Endothelial cell (in vitro differentiated cells): ENCODE results near the gene ERICH4. TPM values are rescaled to one million over a fixed set of nuclear protein-coding genes. Genes with fewer than 3 reads are reported as not detected.
A peak's percentile ranks its signal among the peaks of the same experiment; 100 is the strongest.

Source experiments
- DNase-seq: peaks from one replicate; pipeline ENCODE4 v3.0.0; 2021; ENCODE audit warnings: low spot score
- H3K27ac Mint-ChIP-seq: one replicate; pipeline ENCODE4 v1.8.0; 2021; ENCODE audit warnings: mixed read lengths, inconsistent platforms; ENCODE audit not compliant: unreplicated experiment
- H3K27me3 Mint-ChIP-seq: one replicate; pipeline ENCODE4 v1.8.0; 2021; ENCODE audit warnings: mild to moderate bottlenecking, moderate library complexity, mixed read lengths, inconsistent platforms; ENCODE audit not compliant: unreplicated experiment
- H3K36me3 Mint-ChIP-seq: one replicate; pipeline ENCODE4 v1.8.0; 2021; ENCODE audit warnings: mild to moderate bottlenecking, low read depth, mixed read lengths, inconsistent platforms; ENCODE audit not compliant: unreplicated experiment
- H3K4me1 Mint-ChIP-seq: one replicate; pipeline ENCODE4 v1.8.0; 2021; ENCODE audit warnings: mild to moderate bottlenecking, mixed read lengths, inconsistent platforms; ENCODE audit not compliant: unreplicated experiment
- H3K4me3 Mint-ChIP-seq: one replicate; pipeline ENCODE4 v1.8.0; 2021; ENCODE audit warnings: mild to moderate bottlenecking, mixed read lengths, inconsistent platforms; ENCODE audit not compliant: unreplicated experiment
- H3K9me3 Mint-ChIP-seq: one replicate; pipeline ENCODE4 v1.8.0; 2021; ENCODE audit warnings: mixed read lengths, inconsistent platforms; ENCODE audit not compliant: unreplicated experiment
- total RNA-seq: library from RNA; stranded (reverse); fragmentation: NEBNext Ultra II Directional; extraction: Animal tissue kit (Norgen Biotek cat#: 25700); gene quantifications from one replicate; pipeline ENCODE4 v1.2.1, GENCODE V29; 2021; ENCODE audit not compliant: unreplicated experiment
- TF ChIP-seq, protein P1 (sequence below): fragments of 200-600 bp; sonication (generic); IDR thresholded peaks from one replicate; pipeline ENCODE4 v1.5.0; 2021; ENCODE audit warnings: antibody characterized with exemption; ENCODE audit not compliant: unreplicated experiment

Gene ERICH4
- total RNA-seq, 1 donor from 2014 or later, result not detected

DNA sequence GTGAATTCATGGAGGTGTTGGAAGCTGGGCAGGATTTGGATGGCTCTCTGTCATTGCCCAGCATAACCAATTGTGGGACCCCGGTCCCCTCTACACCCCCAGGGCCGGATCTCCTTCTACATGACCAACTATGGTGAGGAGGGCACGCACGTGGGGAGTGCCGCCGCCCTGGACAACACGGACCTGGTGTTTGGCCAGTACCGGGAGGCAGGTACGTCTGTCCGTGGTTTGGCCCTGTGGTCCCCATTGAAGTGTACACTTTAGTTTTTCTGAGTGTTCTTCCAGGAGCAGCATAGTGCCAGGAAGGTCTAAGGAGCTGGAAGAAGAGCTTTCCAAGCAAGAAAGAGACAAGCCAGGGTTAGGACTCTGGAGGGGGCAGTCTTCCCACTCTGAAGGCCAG is 29.0 kb upstream of the ERICH4 start:
- Mint-ChIP-seq H3K36me3 (peaks cover 41% of the 10 kb centered on the region), H3K4me1 (peaks cover 4% of the 10 kb centered on the region), H3K27ac (no peak overlapping the region), H3K9me3 (no peaks in the 10 kb centered on the region), H3K27me3 (peaks cover 8% of the 10 kb centered on the region), H3K4me3 (no peak overlapping the region)
- TF ChIP-seq, protein P1, sequence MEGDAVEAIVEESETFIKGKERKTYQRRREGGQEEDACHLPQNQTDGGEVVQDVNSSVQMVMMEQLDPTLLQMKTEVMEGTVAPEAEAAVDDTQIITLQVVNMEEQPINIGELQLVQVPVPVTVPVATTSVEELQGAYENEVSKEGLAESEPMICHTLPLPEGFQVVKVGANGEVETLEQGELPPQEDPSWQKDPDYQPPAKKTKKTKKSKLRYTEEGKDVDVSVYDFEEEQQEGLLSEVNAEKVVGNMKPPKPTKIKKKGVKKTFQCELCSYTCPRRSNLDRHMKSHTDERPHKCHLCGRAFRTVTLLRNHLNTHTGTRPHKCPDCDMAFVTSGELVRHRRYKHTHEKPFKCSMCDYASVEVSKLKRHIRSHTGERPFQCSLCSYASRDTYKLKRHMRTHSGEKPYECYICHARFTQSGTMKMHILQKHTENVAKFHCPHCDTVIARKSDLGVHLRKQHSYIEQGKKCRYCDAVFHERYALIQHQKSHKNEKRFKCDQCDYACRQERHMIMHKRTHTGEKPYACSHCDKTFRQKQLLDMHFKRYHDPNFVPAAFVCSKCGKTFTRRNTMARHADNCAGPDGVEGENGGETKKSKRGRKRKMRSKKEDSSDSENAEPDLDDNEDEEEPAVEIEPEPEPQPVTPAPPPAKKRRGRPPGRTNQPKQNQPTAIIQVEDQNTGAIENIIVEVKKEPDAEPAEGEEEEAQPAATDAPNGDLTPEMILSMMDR, result no peak
- no peak for DNase-seq

DNA sequence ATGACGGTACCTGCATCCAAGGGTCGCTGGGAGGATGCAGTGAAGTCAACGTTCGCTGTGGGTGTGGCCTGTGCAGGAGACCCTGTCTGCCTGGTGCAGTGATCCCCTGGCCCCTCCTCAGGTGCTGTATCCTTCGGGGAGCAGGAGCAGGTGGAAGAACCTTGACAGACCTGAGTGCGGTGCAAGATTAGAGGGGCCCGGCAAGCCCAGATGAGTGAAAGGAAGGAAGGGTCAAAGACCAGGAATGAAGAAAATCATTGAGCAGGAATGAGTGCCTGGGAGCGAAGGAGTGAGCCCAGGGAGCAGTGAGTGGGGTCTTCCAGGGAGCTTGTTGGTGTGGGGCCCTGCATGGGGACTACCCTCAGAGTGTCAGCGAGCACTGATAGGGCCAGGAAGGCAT is 28.5 kb upstream of the ERICH4 start:
- Mint-ChIP-seq H3K9me3 (no peaks in the 10 kb centered on the region), H3K27ac (peak overlapping the region; percentile 57)
- TF ChIP-seq, protein P1, result no peak

GRCh38 chr19:41415154-41415571 is 27.8 kb upstream of the ERICH4 start:
- Mint-ChIP-seq H3K4me3 (no peak overlapping the region), H3K9me3 (no peaks in the 10 kb centered on the region), H3K27me3 (peaks cover 10% of the 10 kb centered on the region), H3K36me3 (peaks cover 44% of the 10 kb centered on the region), H3K27ac (no peak overlapping the region), H3K4me1 (peaks cover 4% of the 10 kb centered on the region)
- TF ChIP-seq, protein P1, result no peak
- DNase-seq, result no peak

More for the DNA sequence above, 28.5 kb upstream of the ERICH4 start:
- H3K4me1 Mint-ChIP-seq, result peaks cover under 1% of the 10 kb centered on the region
- peaks cover 10% of the 10 kb centered on the region for H3K27me3 Mint-ChIP-seq
- peaks cover 45% of the 10 kb centered on the region for H3K36me3 Mint-ChIP-seq
- no peak overlapping the region for H3K4me3 Mint-ChIP-seq
- DNase-seq, result no peak

- peaks cover 11% of the 10 kb centered on the region for H3K4me1 Mint-ChIP-seq
- peaks cover 13% of the 10 kb centered on the region for H3K27me3 Mint-ChIP-seq
- H3K4me3 Mint-ChIP-seq, result no peak overlapping the region
- TF ChIP-seq, protein P1, result no peak
- no peaks in the 10 kb centered on the region for H3K9me3 Mint-ChIP-seq
- H3K27ac Mint-ChIP-seq, result no peak overlapping the region
- H3K36me3 Mint-ChIP-seq, result peaks cover 45% of the 10 kb centered on the region
- no peak for DNase-seq
Measured at GRCh38 chr19:41416194-41416674, 26.7 kb upstream of the ERICH4 start.

DNA sequence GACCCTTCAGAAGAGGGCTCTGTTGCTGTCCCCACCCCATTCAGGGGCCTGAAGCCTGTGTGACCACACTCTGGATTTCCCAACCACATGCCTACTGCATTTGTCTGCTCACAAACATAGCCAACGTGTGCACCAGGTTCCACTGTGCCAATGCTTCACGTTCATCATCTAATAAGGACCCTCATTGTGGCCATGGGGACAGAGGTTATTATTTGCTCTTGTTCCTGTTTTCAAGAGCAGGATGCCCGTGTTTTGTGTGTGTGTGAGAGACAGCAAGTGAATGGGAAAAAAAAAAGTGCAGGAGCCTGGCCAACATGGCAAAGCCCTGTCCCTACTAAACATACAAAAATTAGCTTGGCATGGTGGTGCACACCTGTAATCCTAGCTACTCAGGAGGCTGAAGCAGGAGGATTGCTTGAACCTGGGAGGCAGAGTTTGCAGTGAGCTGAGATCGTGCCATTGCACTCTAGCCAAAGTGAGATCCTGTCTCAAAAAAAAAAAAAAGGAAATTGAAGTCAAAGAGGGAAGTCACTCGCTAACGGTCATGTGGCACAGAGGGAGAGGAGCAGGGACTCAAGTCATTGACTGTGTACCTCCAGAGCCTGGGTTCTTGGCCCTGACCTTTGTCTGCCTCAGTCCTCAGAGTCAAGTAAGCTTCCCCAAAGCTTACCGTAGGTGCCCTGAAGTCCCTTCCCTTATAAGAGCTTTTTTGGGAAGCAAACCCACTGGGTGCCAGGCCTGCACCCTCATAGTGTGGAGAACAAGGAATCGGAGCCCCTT is 22.7 kb upstream of the ERICH4 start:
- Mint-ChIP-seq H3K27ac (peak overlapping the region; percentile 75), H3K9me3 (no peaks in the 10 kb centered on the region), H3K4me3 (peak overlapping the region; percentile 21), H3K4me1 (peaks cover 22% of the 10 kb centered on the region), H3K36me3 (peaks cover 36% of the 10 kb centered on the region), H3K27me3 (peaks cover 10% of the 10 kb centered on the region)
- DNase-seq, result no peak
- TF ChIP-seq, protein P1, result no peak
